Erythroblast (primary cell): ENCODE measurements around the gene FUOM.

Source experiments
- GATA1 ChIP-seq: IDR thresholded peaks from 2 replicates; pipeline ENCODE4 v1.6.1; 2011; ENCODE audit warnings: low read depth, mild to moderate bottlenecking, control low read depth, low read length, moderate library complexity
- POLR2A ChIP-seq: IDR thresholded peaks from 2 replicates; pipeline ENCODE4 v1.6.1; 2011; ENCODE audit warnings: mild to moderate bottlenecking, low read length

GRCh38 chr10:133349160-133349568 is 8.7 kb downstream of the FUOM start:
- no peak for TF ChIP-seq POLR2A
- no peak for TF ChIP-seq GATA1
